Rectal smooth muscle tissue (tissue), 1 donor: ENCODE results near the gene MRPL52.
A peak's percentile ranks its signal among the peaks of the same experiment; 100 is the strongest.
"Not testable (repeated sequence)": the region's sequence is repeated elsewhere in the genome, so short reads cannot be mapped to it uniquely, and the experiment has no call there.

Source experiments
- H3K27ac ChIP-seq: one replicate; pipeline ENCODE4 v1.7.0; 2013; ENCODE audit warnings: low read depth, low read length, inconsistent platforms
- H3K27me3 ChIP-seq: one replicate; pipeline ENCODE4 v1.7.0; 2013; ENCODE audit warnings: low read length; ENCODE audit not compliant: control insufficient read depth, insufficient read depth
- H3K36me3 ChIP-seq: one replicate; pipeline ENCODE4 v1.7.0; 2013; ENCODE audit warnings: low read length; ENCODE audit not compliant: control insufficient read depth, insufficient read depth
- H3K4me1 ChIP-seq: one replicate; pipeline ENCODE4 v1.7.0; 2013; ENCODE audit warnings: low read length; ENCODE audit not compliant: control insufficient read depth, insufficient read depth
- H3K4me3 ChIP-seq: one replicate; pipeline ENCODE4 v1.7.0; 2013; ENCODE audit warnings: low read length
- H3K9ac ChIP-seq: one replicate; pipeline ENCODE4 v1.7.0; 2013; ENCODE audit warnings: low read length

The MRPL52 gene

DNA sequence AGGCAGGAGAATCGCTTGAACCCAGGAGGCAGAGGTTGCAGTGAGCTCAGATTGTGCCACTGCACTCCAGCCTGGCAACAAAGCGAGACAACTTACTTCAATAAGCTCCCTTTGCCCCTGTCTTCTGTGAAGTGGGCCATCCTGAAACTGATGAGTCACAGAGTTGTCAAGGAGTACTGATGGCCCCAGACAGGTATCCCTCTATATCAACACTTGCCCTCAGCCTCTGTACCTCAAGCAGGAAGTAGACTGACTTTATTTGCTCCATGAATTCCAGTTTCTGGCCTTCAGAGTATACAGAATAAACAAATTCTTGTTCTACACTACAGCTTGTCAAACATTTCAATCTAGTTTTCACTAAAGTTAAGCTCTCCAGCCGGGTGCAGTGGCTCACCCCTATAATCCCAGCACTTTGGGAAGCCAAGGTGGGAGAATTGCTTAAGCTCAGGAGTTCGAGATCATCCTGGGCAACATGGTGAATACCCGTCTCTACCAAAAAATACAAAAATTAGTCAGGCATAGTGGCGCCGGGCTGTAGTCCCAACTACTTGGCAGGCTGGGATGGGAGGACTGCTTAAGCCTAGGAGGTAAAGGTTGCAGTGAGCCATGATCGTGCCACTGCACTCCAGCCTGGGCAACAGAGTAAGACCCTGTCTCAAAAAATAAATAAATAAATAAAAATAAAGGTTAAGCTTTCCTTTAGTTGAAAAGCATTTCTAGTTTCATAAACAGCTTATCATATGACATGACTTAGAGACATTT, 25.5 kb downstream of the MRPL52 start:
- Histone ChIP-seq H3K27ac (no peak overlapping the region), H3K36me3 (no peaks in the 10 kb centered on the region), H3K4me3 (no peak overlapping the region), H3K4me1 (peaks cover 19% of the 10 kb centered on the region), H3K9ac (no peak overlapping the region), H3K27me3 (no peaks in the 10 kb centered on the region)

DNA sequence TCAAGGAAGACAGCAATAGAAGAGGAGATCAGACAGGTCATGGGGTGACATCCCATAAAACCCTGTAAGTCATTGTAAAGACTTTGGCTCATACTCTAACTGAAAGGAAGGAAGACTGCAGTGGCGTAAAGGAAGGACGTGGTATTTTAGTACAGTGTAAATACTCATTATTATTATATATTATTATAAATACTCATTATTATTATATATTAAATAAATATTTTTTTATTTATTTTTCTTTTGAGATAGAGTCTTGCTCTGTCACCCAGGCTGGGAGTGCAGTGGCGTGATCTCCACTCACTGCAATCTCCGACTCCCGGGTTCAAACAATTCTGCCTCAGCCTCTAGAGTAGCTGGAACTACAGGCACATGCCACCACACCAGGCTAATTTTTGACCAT, 26.7 kb downstream of the MRPL52 start:
- Histone ChIP-seq H3K9ac (no peak overlapping the region), H3K27me3 (no peaks in the 10 kb centered on the region), H3K4me3 (no peak overlapping the region)

GRCh38 chr14:22860377-22860776, 30.7 kb downstream of the MRPL52 start:
- not testable (repeated sequence) for H3K4me1 ChIP-seq, H3K9ac ChIP-seq, H3K4me3 ChIP-seq

More for the DNA sequence above, 26.7 kb downstream of the MRPL52 start:
- Histone ChIP-seq H3K36me3 (no peaks in the 10 kb centered on the region), H3K27ac (no peak overlapping the region), H3K4me1 (peaks cover 6% of the 10 kb centered on the region)

DNA sequence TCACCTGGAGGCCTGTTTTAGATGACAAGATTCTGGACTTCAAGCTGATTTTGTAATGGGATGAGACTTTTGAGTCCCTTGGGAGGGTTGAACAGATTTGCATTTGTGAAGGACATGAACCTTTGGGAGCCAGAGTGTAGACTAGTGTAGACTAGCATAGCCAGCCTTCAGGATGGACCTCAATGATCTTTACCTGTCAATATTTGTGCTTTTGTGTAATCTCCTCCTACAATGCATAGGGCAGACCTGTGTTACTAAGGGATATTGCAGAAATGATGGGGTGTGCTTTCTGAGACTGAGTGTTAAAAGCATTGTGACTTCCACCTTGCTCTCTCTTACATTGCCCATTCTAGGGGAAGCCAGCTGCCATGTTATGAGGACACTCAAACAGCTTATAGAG, 32.0 kb downstream of the MRPL52 start:
- H3K4me1 ChIP-seq = no peaks in the 10 kb centered on the region
- H3K9ac ChIP-seq = no peak overlapping the region
- no peak overlapping the region for H3K27ac ChIP-seq
- H3K27me3 ChIP-seq = no peaks in the 10 kb centered on the region
- no peak overlapping the region for H3K4me3 ChIP-seq
- no peaks in the 10 kb centered on the region for H3K36me3 ChIP-seq

More at GRCh38 chr14:22860377-22860776, 30.7 kb downstream of the MRPL52 start:
- H3K27me3 ChIP-seq, H3K27ac ChIP-seq, H3K36me3 ChIP-seq: not testable (repeated sequence)

GRCh38 chr14:22864979-22865378, 35.3 kb downstream of the MRPL52 start:
- no peak overlapping the region for H3K9ac ChIP-seq
- no peaks in the 10 kb centered on the region for H3K27me3 ChIP-seq
- H3K36me3 ChIP-seq = no peaks in the 10 kb centered on the region
- H3K27ac ChIP-seq = no peak overlapping the region
- no peaks in the 10 kb centered on the region for H3K4me1 ChIP-seq
- no peak overlapping the region for H3K4me3 ChIP-seq

GRCh38 chr14:22865424-22866405, 36.0 kb downstream of the MRPL52 start:
- Histone ChIP-seq H3K27me3 (no peaks in the 10 kb centered on the region), H3K27ac (no peak overlapping the region)

DNA sequence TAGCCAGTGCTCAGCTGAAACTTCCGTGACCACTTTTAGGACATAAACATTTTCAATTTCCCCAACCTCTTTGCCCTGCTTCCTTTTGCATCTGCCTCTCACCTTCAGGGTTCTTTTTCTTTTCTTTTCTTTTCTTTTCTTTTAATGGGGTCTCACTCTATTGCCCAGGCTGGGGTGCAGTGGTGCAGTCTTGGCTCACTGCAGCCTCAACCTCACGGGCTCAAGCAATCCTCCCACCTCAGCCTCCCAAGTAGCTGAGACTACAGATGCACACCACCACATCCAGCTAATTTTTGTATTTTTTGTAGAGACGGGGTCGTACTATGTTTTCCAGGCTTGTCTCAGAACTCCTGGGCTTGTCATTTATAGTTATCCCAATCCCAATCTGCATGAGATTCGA, 37.2 kb downstream of the MRPL52 start:
- peaks cover 6% of the 10 kb centered on the region for H3K4me1 ChIP-seq
- H3K36me3 ChIP-seq = no peaks in the 10 kb centered on the region
- H3K27ac ChIP-seq = no peak overlapping the region
- no peaks in the 10 kb centered on the region for H3K27me3 ChIP-seq
- H3K4me3 ChIP-seq = no peak overlapping the region
- H3K9ac ChIP-seq = peak overlapping the region; percentile 5

More at GRCh38 chr14:22865424-22866405, 36.0 kb downstream of the MRPL52 start:
- Histone ChIP-seq H3K9ac (no peak overlapping the region), H3K4me1 (peaks cover 4% of the 10 kb centered on the region), H3K4me3 (no peak overlapping the region), H3K36me3 (no peaks in the 10 kb centered on the region)

- Histone ChIP-seq H3K36me3 (peaks cover 16% of the 10 kb centered on the region), H3K4me1 (peaks cover 12% of the 10 kb centered on the region), H3K27ac (peak overlapping the region; percentile 99), H3K4me3 (peak overlapping the region; percentile 81), H3K27me3 (no peaks in the 10 kb centered on the region), H3K9ac (no peak overlapping the region)
These were observed 41.1 kb downstream of the MRPL52 start for GRCh38 chr14:22870811-22871223.

DNA sequence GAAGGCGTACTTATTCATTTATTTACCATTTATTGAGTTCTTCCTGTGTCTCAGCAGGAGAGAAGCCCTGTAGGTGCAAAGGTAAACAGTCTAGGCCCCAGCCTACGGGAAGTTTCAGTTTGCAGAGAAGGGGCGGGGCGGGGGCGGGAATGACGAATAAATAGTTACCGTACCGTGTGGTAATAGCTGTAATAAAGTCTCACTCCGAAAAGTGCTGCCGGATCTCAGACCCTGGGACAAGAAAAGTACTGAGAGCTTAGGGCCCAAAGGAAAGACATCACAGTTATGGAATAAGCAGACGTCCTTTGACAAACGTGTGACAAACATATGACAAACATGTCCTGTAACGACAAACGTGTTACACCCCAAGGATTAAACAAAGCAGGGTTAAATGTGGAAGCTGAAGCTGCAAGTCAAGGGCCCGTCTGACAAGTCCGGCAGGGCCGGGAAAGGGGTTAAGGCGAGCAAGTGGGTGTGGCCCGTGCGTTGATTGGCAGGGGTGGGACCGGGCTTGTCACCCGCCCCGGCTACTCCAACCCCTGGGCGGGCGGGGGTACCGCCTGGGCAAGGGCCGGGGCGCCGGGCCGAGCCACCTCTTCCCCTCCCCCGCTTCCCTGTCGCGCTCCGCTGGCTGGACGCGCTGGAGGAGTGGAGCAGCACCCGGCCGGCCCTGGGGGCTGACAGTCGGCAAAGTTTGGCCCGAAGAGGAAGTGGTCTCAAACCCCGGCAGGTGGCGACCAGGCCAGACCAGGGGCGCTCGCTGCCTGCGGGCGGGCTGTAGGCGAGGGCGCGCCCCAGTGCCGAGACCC, 41.7 kb downstream of the MRPL52 start, which contains the start of gene LRP10:
Gene LRP10, plus strand, starts transcription at position 517 of the 809 bp plus-strand sequence. CDS start 564 bp downstream, outside the sequence.
- peaks cover 12% of the 10 kb centered on the region for H3K4me1 ChIP-seq

GRCh38 chr14:22872033-22872832, 42.5 kb downstream of the MRPL52 start:
- H3K9ac ChIP-seq = peak overlapping the region; percentile 94
- H3K27ac ChIP-seq = peak overlapping the region; percentile 99
- H3K27me3 ChIP-seq = no peaks in the 10 kb centered on the region
- peaks cover 12% of the 10 kb centered on the region for H3K4me1 ChIP-seq
- H3K36me3 ChIP-seq = peaks cover 29% of the 10 kb centered on the region
- H3K4me3 ChIP-seq = peak overlapping the region; percentile 81

More for the DNA sequence above, 41.7 kb downstream of the MRPL52 start, which contains the start of gene LRP10:
- H3K4me3 ChIP-seq = peak within 1 kb of the TSS; percentile 81
- peak within 1 kb of the TSS; percentile 99 for H3K27ac ChIP-seq
- H3K9ac ChIP-seq = peak within 1 kb of the TSS; percentile 94
- H3K27me3 ChIP-seq = no peaks in the 10 kb centered on the region
- H3K36me3 ChIP-seq = peaks cover 22% of the 10 kb centered on the region

DNA sequence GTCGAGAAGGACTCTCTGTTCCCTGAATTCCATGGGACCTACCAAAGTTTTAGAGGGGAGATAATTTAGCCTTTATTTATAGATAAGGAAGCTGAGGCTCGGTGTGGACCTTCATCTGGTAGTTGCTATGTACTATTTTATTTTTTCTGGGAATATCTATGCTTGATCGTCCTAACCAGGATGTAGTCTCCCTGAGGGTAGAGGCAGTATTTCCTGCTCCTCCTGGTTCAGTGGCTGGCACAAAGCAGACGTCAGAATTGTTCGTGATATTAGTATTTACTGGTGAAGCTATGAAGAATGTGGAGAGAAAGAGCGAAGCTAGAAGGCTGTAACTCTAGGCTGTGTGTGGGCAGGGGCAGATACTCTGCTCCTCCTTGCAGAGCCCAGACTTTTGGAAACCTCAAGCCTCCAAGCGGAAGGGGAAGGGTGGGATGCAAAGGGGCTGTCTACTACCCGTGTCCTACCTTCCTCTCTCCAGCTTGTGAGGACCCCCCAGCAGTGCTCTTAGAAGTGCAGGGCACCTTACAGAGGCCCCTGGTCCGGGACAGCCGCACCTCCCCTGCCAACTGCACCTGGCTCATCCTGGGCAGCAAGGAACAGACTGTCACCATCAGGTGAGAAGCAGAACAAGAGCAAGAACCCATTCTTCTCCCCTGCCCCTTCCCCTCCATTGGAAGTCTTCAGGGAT, 43.3 kb downstream of the MRPL52 start:
- no peaks in the 10 kb centered on the region for H3K27me3 ChIP-seq
- H3K27ac ChIP-seq = peak overlapping the region; percentile 99
- H3K4me1 ChIP-seq = peaks cover 12% of the 10 kb centered on the region
- peak overlapping the region; percentile 81 for H3K4me3 ChIP-seq
- peaks cover 36% of the 10 kb centered on the region for H3K36me3 ChIP-seq
- H3K9ac ChIP-seq = peak overlapping the region; percentile 4
